Measurements from ENCODE around the gene PIK3R3.

GRCh38 chr1:46110521-46110920, 21.9 kb downstream of the PIK3R3 start:
- TF ChIP-seq, protein P1, sequence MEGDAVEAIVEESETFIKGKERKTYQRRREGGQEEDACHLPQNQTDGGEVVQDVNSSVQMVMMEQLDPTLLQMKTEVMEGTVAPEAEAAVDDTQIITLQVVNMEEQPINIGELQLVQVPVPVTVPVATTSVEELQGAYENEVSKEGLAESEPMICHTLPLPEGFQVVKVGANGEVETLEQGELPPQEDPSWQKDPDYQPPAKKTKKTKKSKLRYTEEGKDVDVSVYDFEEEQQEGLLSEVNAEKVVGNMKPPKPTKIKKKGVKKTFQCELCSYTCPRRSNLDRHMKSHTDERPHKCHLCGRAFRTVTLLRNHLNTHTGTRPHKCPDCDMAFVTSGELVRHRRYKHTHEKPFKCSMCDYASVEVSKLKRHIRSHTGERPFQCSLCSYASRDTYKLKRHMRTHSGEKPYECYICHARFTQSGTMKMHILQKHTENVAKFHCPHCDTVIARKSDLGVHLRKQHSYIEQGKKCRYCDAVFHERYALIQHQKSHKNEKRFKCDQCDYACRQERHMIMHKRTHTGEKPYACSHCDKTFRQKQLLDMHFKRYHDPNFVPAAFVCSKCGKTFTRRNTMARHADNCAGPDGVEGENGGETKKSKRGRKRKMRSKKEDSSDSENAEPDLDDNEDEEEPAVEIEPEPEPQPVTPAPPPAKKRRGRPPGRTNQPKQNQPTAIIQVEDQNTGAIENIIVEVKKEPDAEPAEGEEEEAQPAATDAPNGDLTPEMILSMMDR (IDR thresholded peaks at IDR 0.05; ENCODE audit: low read length) = no peak
- no peak for TF ChIP-seq EZH2 (IDR thresholded peaks at IDR 0.05; ENCODE audit: borderline replicate concordance, low read length)

Data from OCI-LY1 (cell line).